Keratinocyte (primary cell): Measurements from ENCODE around the gene PPP4C.

ENCODE experiments used
- EZH2 ChIP-seq: IDR thresholded peaks from one replicate; pipeline ENCODE4 v1.6.1; 2012; ENCODE audit warnings: inconsistent platforms, mild to moderate bottlenecking, low read length, moderate library complexity
- TF ChIP-seq, protein P1 (sequence below), 3 experiments: IDR thresholded peaks in 1 of 3; conservative IDR thresholded peaks in 1 of 3; optimal IDR thresholded peaks in 1 of 3; 2 replicates in 2 of 3; 3 replicates in 1 of 3; pipeline versions ENCODE3 to v1.5.1; 2011; ENCODE audit warnings: low read length in 3 of 3, mild to moderate bottlenecking in 3 of 3, moderate library complexity in 2 of 3, control low read depth in 1 of 3, inconsistent platforms in 1 of 3; ENCODE audit not compliant: insufficient read depth in 2 of 3; ENCODE audit errors: extremely low read depth in 1 of 3

- TF ChIP-seq, protein P1, sequence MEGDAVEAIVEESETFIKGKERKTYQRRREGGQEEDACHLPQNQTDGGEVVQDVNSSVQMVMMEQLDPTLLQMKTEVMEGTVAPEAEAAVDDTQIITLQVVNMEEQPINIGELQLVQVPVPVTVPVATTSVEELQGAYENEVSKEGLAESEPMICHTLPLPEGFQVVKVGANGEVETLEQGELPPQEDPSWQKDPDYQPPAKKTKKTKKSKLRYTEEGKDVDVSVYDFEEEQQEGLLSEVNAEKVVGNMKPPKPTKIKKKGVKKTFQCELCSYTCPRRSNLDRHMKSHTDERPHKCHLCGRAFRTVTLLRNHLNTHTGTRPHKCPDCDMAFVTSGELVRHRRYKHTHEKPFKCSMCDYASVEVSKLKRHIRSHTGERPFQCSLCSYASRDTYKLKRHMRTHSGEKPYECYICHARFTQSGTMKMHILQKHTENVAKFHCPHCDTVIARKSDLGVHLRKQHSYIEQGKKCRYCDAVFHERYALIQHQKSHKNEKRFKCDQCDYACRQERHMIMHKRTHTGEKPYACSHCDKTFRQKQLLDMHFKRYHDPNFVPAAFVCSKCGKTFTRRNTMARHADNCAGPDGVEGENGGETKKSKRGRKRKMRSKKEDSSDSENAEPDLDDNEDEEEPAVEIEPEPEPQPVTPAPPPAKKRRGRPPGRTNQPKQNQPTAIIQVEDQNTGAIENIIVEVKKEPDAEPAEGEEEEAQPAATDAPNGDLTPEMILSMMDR (optimal IDR thresholded peaks at IDR 0.05 in 1 of 3, IDR thresholded peaks at IDR 0.05 in 1 of 3, conservative IDR thresholded peaks at IDR 0.05 in 1 of 3; ENCODE audit: extremely low read depth in 1 of 3, insufficient read depth in 2 of 3, low read length in 3 of 3) = no peak
- TF ChIP-seq EZH2 = no peak
Observed at GRCh38 chr16:30117768-30118167, 42.0 kb downstream of the PPP4C start.
